Measurements from ENCODE around the gene SNX32. TPM values are rescaled to one million over a fixed set of nuclear protein-coding genes. Genes with fewer than 3 reads are reported as not detected.

SNX32 gene
- total and polyA plus RNA-seq, 9 of the 15 experiments (the other 6 are each of a cell fraction or from before 2014, with no cell fraction given): 0.03 TPM; not detected in 7

DNA sequence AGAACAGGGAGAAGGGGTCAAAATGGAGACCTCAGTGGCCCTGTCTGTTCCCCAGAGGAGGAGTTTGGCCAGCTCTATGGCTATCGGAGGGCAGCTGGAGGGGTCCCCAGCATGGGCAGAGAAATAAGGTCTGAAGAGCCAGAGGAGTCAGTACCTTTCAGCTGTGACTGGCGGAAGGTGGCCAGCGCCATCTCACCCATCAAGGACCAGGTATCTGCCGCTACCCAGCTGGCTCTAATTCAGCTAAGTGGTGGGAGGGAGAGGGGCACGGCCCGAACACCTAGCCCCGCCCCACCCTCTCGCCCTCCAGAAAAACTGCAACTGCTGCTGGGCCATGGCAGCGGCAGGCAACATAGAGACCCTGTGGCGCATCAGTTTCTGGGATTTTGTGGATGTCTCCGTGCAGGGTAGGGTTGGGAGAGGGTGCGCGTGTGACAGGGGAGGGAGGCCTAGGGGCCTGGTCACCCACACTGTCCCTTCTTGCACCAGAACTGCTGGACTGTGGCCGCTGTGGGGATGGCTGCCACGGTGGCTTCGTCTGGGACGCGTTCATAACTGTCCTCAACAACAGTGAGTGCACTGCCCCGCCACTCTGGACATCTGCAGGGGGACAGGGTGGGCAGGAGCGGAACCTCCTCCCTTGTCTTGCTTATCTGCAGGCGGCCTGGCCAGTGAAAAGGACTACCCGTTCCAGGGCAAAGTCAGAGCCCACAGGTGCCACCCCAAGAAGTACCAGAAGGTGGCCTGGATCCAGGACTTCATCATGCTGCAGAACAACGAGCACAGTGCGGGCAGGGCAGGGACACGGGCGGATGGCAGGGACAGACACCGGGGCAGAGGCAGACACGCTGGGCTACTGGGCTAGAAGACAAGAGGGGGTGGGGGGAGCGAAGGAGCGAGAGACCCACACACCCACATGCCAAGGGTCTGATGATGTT is 48.6 kb downstream of the SNX32 start (continued):
- TF ChIP-seq MYBL2 (IDR thresholded peaks at IDR 0.05; ENCODE audit: low read depth) (no peak), MYBL2 (CRISPR knock-in tag; IDR thresholded peaks at IDR 0.05; ENCODE audit: borderline replicate concordance) (no peak)

DNA sequence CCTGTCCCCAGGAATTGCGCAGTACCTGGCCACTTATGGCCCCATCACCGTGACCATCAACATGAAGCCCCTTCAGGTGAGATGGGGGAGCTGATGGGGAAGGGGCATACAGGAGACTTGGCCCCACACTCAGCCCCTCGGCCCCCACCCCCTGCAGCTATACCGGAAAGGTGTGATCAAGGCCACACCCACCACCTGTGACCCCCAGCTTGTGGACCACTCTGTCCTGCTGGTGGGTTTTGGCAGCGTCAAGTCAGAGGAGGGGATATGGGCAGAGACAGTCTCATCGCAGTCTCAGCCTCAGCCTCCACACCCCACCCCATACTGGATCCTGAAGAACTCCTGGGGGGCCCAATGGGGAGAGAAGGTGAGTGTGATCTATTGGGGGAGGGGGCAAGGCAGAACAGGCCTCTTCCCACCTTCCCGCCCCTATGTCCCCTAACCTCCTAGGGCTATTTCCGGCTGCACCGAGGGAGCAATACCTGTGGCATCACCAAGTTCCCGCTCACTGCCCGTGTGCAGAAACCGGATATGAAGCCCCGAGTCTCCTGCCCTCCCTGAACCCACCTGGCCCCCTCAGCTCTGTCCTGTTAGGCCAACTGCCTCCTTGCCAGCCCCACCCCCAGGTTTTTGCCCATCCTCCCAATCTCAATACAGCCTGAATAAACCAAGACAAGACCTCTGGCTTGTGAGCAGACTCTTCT is 49.4 kb downstream of the SNX32 start:
- Histone ChIP-seq H3K36me3 (ENCODE audit: control insufficient read depth, insufficient read depth, low read length) (peaks cover 50% of the 10 kb centered on the region), H3K9me1 (ENCODE audit: control insufficient read depth, insufficient read depth, low read length) (no peaks in the 10 kb centered on the region), H2AFZ (ENCODE audit: low read depth, low read length) (no peak overlapping the region), H3K4me1 (replicated peaks in 1 of 2; ENCODE audit: control insufficient read depth in 2 of 2, insufficient read depth in 2 of 2, low read length in 2 of 2) (peaks cover 8 to 38% of the 10 kb centered on the region in 2 experiments; a peak in 3 of 5 replicates), H3K27ac (ENCODE audit: extremely low read depth, low read depth, low read length) (no peak overlapping the region), H3K4me3 (no peak overlapping the region), H3K9ac (ENCODE audit: insufficient read depth in 1 of 2, low read depth in 2 of 2, low read length in 2 of 2) (no peak overlapping the region), H3K79me2 (ENCODE audit: control insufficient read depth, insufficient read depth, low read length) (peaks cover 12% of the 10 kb centered on the region), H4K20me1 (replicated peaks; ENCODE audit: control insufficient read depth, insufficient read depth, low read length) (peaks cover 3% of the 10 kb centered on the region; the same call in 1 of the 2 replicates), H3K9me3 (replicated peaks; ENCODE audit: control insufficient read depth, insufficient read depth, low read depth, low read length) (no peaks in the 10 kb centered on the region), H3K27me3 (ENCODE audit: control insufficient read depth in 2 of 2, insufficient read depth in 2 of 2, low read length in 2 of 2) (no peaks in the 10 kb centered on the region), H3K4me2 (ENCODE audit: insufficient read depth, low read length) (no peak overlapping the region)
- DNase-seq (ENCODE audit: extremely low read depth in 1 of 4, low spot score in 3 of 4): no peak
- ChIA-PET POLR2A (interaction anchor here (0.6 to 14.4 kb wide), 5 partner anchors 9 to 65 kb away, joined by 3 to 147 read pairs (median 13); partner anchors contain the start of genes CFL1 and MUS81), CTCF (ENCODE audit: low intra/inter-chr PET ratio) (interaction anchor here (1.6 to 2.7 kb wide), 2 partner anchors 105 to 177 kb away, joined by 4 to 24 read pairs; no protein-coding TSS in a partner anchor)
- intact Hi-C loops (cut with micrococcal nuclease) (no loop called here), in situ Hi-C loops (cut with MboI) (loop anchor here (5.0 kb wide), 1 partner anchor 104 kb away; no protein-coding TSS in a partner anchor)
- WGBS (ENCODE audit: insufficient coverage, low coverage, missing lambda C conversion rate): 87% methylated on average over 12 of the region's 13 CpGs
- ATAC-seq: no peak
- no TSS peak for BruUV-seq (replicated peaks)
- FAIRE-seq: no peak
- TF ChIP-seq, protein P1, sequence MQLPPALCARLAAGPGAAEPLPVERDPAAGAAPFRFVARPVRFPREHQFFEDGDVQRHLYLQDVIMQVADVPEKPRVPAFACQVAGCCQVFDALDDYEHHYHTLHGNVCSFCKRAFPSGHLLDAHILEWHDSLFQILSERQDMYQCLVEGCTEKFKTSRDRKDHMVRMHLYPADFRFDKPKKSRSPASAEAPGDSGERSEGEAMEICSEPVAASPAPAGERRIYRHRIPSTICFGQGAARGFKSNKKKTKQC (CRISPR knock-in tag; IDR thresholded peaks at IDR 0.05): no peak
- TF ChIP-seq ZNF175 (CRISPR knock-in tag; IDR thresholded peaks at IDR 0.05; ENCODE audit: low read depth) (no peak), ZZZ3 (IDR thresholded peaks at IDR 0.05) (no peak), NR1H2 (CRISPR knock-in tag; IDR thresholded peaks at IDR 0.05) (no peak), ZNF444 (CRISPR knock-in tag; IDR thresholded peaks at IDR 0.05) (no peak), ZNF282 (CRISPR knock-in tag; IDR thresholded peaks at IDR 0.05) (no peak), NFXL1 (CRISPR knock-in tag; IDR thresholded peaks at IDR 0.05) (no peak)
- TF ChIP-seq, protein P2, sequence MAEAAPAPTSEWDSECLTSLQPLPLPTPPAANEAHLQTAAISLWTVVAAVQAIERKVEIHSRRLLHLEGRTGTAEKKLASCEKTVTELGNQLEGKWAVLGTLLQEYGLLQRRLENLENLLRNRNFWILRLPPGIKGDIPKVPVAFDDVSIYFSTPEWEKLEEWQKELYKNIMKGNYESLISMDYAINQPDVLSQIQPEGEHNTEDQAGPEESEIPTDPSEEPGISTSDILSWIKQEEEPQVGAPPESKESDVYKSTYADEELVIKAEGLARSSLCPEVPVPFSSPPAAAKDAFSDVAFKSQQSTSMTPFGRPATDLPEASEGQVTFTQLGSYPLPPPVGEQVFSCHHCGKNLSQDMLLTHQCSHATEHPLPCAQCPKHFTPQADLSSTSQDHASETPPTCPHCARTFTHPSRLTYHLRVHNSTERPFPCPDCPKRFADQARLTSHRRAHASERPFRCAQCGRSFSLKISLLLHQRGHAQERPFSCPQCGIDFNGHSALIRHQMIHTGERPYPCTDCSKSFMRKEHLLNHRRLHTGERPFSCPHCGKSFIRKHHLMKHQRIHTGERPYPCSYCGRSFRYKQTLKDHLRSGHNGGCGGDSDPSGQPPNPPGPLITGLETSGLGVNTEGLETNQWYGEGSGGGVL (CRISPR knock-in tag; IDR thresholded peaks at IDR 0.05): no peak
- TF ChIP-seq, protein P3, sequence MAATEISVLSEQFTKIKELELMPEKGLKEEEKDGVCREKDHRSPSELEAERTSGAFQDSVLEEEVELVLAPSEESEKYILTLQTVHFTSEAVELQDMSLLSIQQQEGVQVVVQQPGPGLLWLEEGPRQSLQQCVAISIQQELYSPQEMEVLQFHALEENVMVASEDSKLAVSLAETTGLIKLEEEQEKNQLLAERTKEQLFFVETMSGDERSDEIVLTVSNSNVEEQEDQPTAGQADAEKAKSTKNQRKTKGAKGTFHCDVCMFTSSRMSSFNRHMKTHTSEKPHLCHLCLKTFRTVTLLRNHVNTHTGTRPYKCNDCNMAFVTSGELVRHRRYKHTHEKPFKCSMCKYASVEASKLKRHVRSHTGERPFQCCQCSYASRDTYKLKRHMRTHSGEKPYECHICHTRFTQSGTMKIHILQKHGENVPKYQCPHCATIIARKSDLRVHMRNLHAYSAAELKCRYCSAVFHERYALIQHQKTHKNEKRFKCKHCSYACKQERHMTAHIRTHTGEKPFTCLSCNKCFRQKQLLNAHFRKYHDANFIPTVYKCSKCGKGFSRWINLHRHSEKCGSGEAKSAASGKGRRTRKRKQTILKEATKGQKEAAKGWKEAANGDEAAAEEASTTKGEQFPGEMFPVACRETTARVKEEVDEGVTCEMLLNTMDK (IDR thresholded peaks at IDR 0.05; ENCODE audit: borderline replicate concordance, insufficient read depth, low read depth, low read length, poor library complexity, severe bottlenecking): no peak
